B cell (primary cell): ENCODE measurements around the gene RBM17. TPM values are rescaled to one million over a fixed set of nuclear protein-coding genes. Genes with fewer than 3 reads are reported as not detected.
A peak's percentile ranks its signal among the peaks of the same experiment; 100 is the strongest.

Source experiments
- ATAC-seq: fragments of 200-7000 bp; cut with Tn5 transposase; one replicate; pipeline ENCODE4 v1.10.0; 2021; ENCODE audit warnings: low read depth, mild to moderate bottlenecking, moderate number of reproducible peaks, moderate library complexity
- CTCF ChIA-PET: fragments of 350-600 bp; sonication (Branson Sonifier 250); formaldehyde crosslinking; loops from one replicate; lab custom pipeline; 2021; ENCODE audit warnings: antibody characterized with exemption, inconsistent platforms; lab: Charles Lee
- POLR2A ChIA-PET: fragments of 350-600 bp; sonication (Branson Sonifier 250); formaldehyde crosslinking; loops from one replicate; lab custom pipeline; 2021; ENCODE audit warnings: antibody characterized with exemption; lab: Charles Lee
- DNase-seq: peaks from one replicate; pipeline ENCODE4 v3.0.0; 2013
- H2AFZ ChIP-seq: 2 replicates; pipeline ENCODE4 v1.6.1; 2012; ENCODE audit warnings: mild to moderate bottlenecking, low read depth, low read length; ENCODE audit not compliant: insufficient read depth, poor library complexity, severe bottlenecking
- H3K27ac ChIP-seq, 2 donors: 1 replicate in 1 of 2; 2 replicates in 1 of 2; pipeline ENCODE4 v1.5.1; 2012 to 2013; ENCODE audit warnings: low read length in 2 of 2, mild to moderate bottlenecking in 2 of 2, moderate library complexity in 1 of 2
- H3K27me3 ChIP-seq, 4 experiments: fragments of 200-600 bp in 1 of 4; sonication (generic) in 1 of 4; replicated peaks in 1 of 4; 1 replicate in 2 of 4; 2 replicates in 2 of 4; pipeline versions ENCODE4 v1.6.1 to v1.7.0; 2013 to 2016; ENCODE audit warnings: low read length in 3 of 4, mild to moderate bottlenecking in 2 of 4, mixed read lengths in 1 of 4, moderate library complexity in 1 of 4; ENCODE audit not compliant: insufficient read depth in 4 of 4, control insufficient read depth in 3 of 4; ENCODE audit errors: control extremely low read depth in 1 of 4
- H3K36me3 ChIP-seq, 2 experiments: replicated peaks in 1 of 2; 1 replicate in 1 of 2; 2 replicates in 1 of 2; pipeline versions ENCODE4 v1.6.1 to v1.7.1; 2013; ENCODE audit warnings: low read length in 1 of 2; ENCODE audit not compliant: insufficient read depth in 2 of 2, control insufficient read depth in 1 of 2; ENCODE audit errors: control extremely low read depth in 1 of 2, extremely low read depth in 1 of 2
- H3K4me1 ChIP-seq, 2 donors: fragments of 200-600 bp in 1 of 2; sonication (generic) in 1 of 2; 1 replicate in 1 of 2; 2 replicates in 1 of 2; pipeline versions ENCODE4 v1.5.1 to v1.6.1; 2013 to 2017; ENCODE audit warnings: low read length in 2 of 2; ENCODE audit not compliant: control insufficient read depth in 2 of 2, insufficient read depth in 2 of 2
- H3K4me2 ChIP-seq: replicated peaks from 2 replicates; pipeline ENCODE3; 2012; ENCODE audit warnings: mild to moderate bottlenecking, low read depth, low read length; ENCODE audit not compliant: poor library complexity, severe bottlenecking
- H3K4me3 ChIP-seq, 5 experiments: fragments of 200-600 bp in 1 of 5; sonication (generic) in 1 of 5; 1 replicate in 3 of 5; 2 replicates in 2 of 5; pipeline versions ENCODE4 v1.5.1 to v1.7.0; 2011 to 2016; ENCODE audit warnings: low read length in 4 of 5, mild to moderate bottlenecking in 4 of 5, low read depth in 2 of 5, control low read depth in 1 of 5, moderate library complexity in 1 of 5; ENCODE audit not compliant: insufficient read depth in 1 of 5; ENCODE audit errors: control extremely low read depth in 1 of 5, extremely low read depth in 1 of 5
- H3K79me2 ChIP-seq: fragments of 200-600 bp; sonication (generic); one replicate; pipeline ENCODE4 v1.6.0; 2016; ENCODE audit warnings: low read length; ENCODE audit not compliant: control insufficient read depth, insufficient read depth
- H3K9ac ChIP-seq: fragments of 200-600 bp; sonication (generic); 2 replicates; pipeline ENCODE4 v1.6.1; 2017; ENCODE audit warnings: mild to moderate bottlenecking, low read length, moderate library complexity
- H3K9me3 ChIP-seq, 3 donors: one replicate each; pipeline versions ENCODE4 v1.6.1 to v1.7.1; 2013; ENCODE audit warnings: low read length in 2 of 3; ENCODE audit not compliant: control insufficient read depth in 2 of 3, insufficient read depth in 1 of 3; ENCODE audit errors: control extremely low read depth in 1 of 3
- H4K20me1 ChIP-seq: 2 replicates; pipeline ENCODE4 v1.6.0; 2012; ENCODE audit warnings: mild to moderate bottlenecking, low read length; ENCODE audit not compliant: insufficient read depth, control insufficient read depth, poor library complexity, severe bottlenecking
- H3K27ac Mint-ChIP-seq: one replicate; pipeline ENCODE4 v1.8.0; 2021; ENCODE audit warnings: mixed read lengths
- H3K27me3 Mint-ChIP-seq: one replicate; pipeline ENCODE4 v1.8.0; 2021; ENCODE audit warnings: mixed read lengths
- H3K4me1 Mint-ChIP-seq: one replicate; pipeline ENCODE4 v1.8.0; 2021; ENCODE audit warnings: mixed read lengths
- H3K4me3 Mint-ChIP-seq: one replicate; pipeline ENCODE4 v1.8.0; 2021; ENCODE audit warnings: mixed read lengths
- H3K9me3 Mint-ChIP-seq: one replicate; pipeline ENCODE4 v1.8.0; 2022; ENCODE audit warnings: mixed read lengths; ENCODE audit not compliant: insufficient read depth
- EZH2 ChIP-seq: IDR thresholded peaks from 2 replicates; pipeline ENCODE4 v1.6.1; 2012; ENCODE audit warnings: borderline replicate concordance, low read depth, mild to moderate bottlenecking, moderate library complexity, low read length; ENCODE audit not compliant: insufficient read depth, poor library complexity, severe bottlenecking
- WGBS: methylation state at CpG from one replicate; pipeline ENCODE4 v1.1.5; 2013; ENCODE audit warnings: missing lambda C conversion rate; ENCODE audit not compliant: insufficient coverage; 5-methylcytosine and 5-hydroxymethylcytosine counted together
- intact Hi-C: fragments of 100-400 bp; cut with micrococcal nuclease; formaldehyde crosslinking; loops from one replicate; pipeline ENCODE4 v1.10.0; 2022
- polyA plus RNA-seq: library from polyadenylated mRNA; depleted of rRNA; stranded (reverse); fragments of >200 nt; gene quantifications from 2 replicates; pipeline ENCODE4 v1.2.3, GENCODE V29; 2012
- total RNA-seq, 2 donors: library from RNA; stranded (reverse); fragments of 120-200 nt in 1 of 2; gene quantifications; 1 replicate in 1 of 2; 2 replicates in 1 of 2; pipeline versions ENCODE4 v1.2.3 to v1.2.4, GENCODE V29; 2013 to 2022
- TF ChIP-seq, protein P1 (sequence below): fragments of 200-600 bp; IDR thresholded peaks from one replicate; pipeline ENCODE4 v1.8.0; 2022; ENCODE audit warnings: antibody characterized with exemption, mild to moderate bottlenecking

RBM17 gene
- total and polyA plus RNA-seq, 2 donors (not counting 1 experiment from before 2014, with no cell fraction given), result 34.7 to 168 TPM

- peaks cover 75% of the 10 kb centered on the region for H3K4me1 Mint-ChIP-seq
- H3K79me2 ChIP-seq, result peaks cover 10% of the 10 kb centered on the region
- no peak overlapping the region for H3K4me3 ChIP-seq
- 81% methylated on average over 2 of the region's 3 CpGs for WGBS
- H3K9ac ChIP-seq, result no peak overlapping the region
- no peaks in the 10 kb centered on the region for H3K27me3 Mint-ChIP-seq
- H3K36me3 ChIP-seq, result no peaks in the 10 kb centered on the region
- no peaks in the 10 kb centered on the region for H4K20me1 ChIP-seq
- peaks cover 55 to 67% of the 10 kb centered on the region in 2 donors for H3K4me1 ChIP-seq
- TF ChIP-seq EZH2, result no peak
- ChIA-PET CTCF (interaction anchor here (1.9 to 4.0 kb wide), 5 partner anchors 9 to 28 kb away, joined by 5 to 45 read pairs (median 8); no protein-coding TSS in a partner anchor), POLR2A (interaction anchor here (1.1 kb wide), 1 partner anchor 9 kb away, joined by 3 read pairs; no protein-coding TSS in a partner anchor)
- peak overlapping the region; percentile 97 for H3K4me3 Mint-ChIP-seq
- H3K27ac Mint-ChIP-seq, result peak overlapping the region; percentile 89
- intact Hi-C loops, result loop anchor here (10.0 kb wide), 1 partner anchor 244 kb away; the partner anchor contains the start of gene GDI2
- H3K27ac ChIP-seq, result peak overlapping the region in 1 of 2 donors; percentile 32
- no peak overlapping the region for H2AFZ ChIP-seq
- DNase-seq, result no peak
- no peak for ATAC-seq
- peak overlapping the region; percentile 36 for H3K4me2 ChIP-seq
- no peaks in the 10 kb centered on the region for H3K9me3 ChIP-seq
- no peaks in the 10 kb centered on the region for H3K27me3 ChIP-seq
- no peaks in the 10 kb centered on the region for H3K9me3 Mint-ChIP-seq
These were observed 30.0 kb upstream of the RBM17 start for GRCh38 chr10:6058682-6059475.

- CTCF ChIA-PET, result interaction anchor here (1.5 kb wide), 1 partner anchor 27 kb away, joined by 7 read pairs; no protein-coding TSS in a partner anchor
- H3K4me1 Mint-ChIP-seq, result peaks cover 70% of the 10 kb centered on the region
- peak overlapping the region in 1 of 5 experiments; percentile 25 for H3K4me3 ChIP-seq
- no peak for DNase-seq
- H3K4me3 Mint-ChIP-seq, result peak overlapping the region; percentile 97
- no peaks in the 10 kb centered on the region for H3K27me3 Mint-ChIP-seq
- no peaks in the 10 kb centered on the region for H3K9me3 Mint-ChIP-seq
- no CpG with 5 or more reads among the region's 2 CpGs for WGBS
- H3K9me3 ChIP-seq, result no peaks in the 10 kb centered on the region
- no peak overlapping the region for H3K9ac ChIP-seq
- no peaks in the 10 kb centered on the region for H3K27me3 ChIP-seq
- peak overlapping the region; percentile 36 for H3K4me2 ChIP-seq
- H3K4me1 ChIP-seq, result peaks cover 49 to 61% of the 10 kb centered on the region in 2 donors
- POLR2A ChIA-PET, result no interaction called here
- no peak for ATAC-seq
- no peak for TF ChIP-seq EZH2
- TF ChIP-seq, protein P1, sequence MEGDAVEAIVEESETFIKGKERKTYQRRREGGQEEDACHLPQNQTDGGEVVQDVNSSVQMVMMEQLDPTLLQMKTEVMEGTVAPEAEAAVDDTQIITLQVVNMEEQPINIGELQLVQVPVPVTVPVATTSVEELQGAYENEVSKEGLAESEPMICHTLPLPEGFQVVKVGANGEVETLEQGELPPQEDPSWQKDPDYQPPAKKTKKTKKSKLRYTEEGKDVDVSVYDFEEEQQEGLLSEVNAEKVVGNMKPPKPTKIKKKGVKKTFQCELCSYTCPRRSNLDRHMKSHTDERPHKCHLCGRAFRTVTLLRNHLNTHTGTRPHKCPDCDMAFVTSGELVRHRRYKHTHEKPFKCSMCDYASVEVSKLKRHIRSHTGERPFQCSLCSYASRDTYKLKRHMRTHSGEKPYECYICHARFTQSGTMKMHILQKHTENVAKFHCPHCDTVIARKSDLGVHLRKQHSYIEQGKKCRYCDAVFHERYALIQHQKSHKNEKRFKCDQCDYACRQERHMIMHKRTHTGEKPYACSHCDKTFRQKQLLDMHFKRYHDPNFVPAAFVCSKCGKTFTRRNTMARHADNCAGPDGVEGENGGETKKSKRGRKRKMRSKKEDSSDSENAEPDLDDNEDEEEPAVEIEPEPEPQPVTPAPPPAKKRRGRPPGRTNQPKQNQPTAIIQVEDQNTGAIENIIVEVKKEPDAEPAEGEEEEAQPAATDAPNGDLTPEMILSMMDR, result no peak
- peak overlapping the region in 1 of 2 donors; percentile 43 for H3K27ac ChIP-seq
- H3K79me2 ChIP-seq, result peaks cover 10% of the 10 kb centered on the region
- peak overlapping the region; percentile 89 for H3K27ac Mint-ChIP-seq
- intact Hi-C loops, result loop anchor here (10.0 kb wide), 1 partner anchor 245 kb away; the partner anchor contains the start of gene GDI2
- no peaks in the 10 kb centered on the region for H3K36me3 ChIP-seq
- H2AFZ ChIP-seq, result no peak overlapping the region
- H4K20me1 ChIP-seq, result no peaks in the 10 kb centered on the region
These were observed 29.3 kb upstream of the RBM17 start for GRCh38 chr10:6059506-6059905.
